A673 (cell line): ENCODE results near the gene CENPU. TPM values are rescaled to one million over a fixed set of nuclear protein-coding genes. Genes with fewer than 3 reads are reported as not detected.

Experiments
- BruUV-seq: library from RNA; stranded (reverse); fragments of 400-500 nt; replicated peaks from 2 replicates; lab custom pipeline; 2021; lab: Mats Ljungman, UMichigan
- CTCF ChIA-PET: fragments of 300-600 bp; sonication (Branson Sonifier 250); formaldehyde crosslinking; loops from one replicate; lab custom pipeline; 2022; ENCODE audit warnings: antibody characterized with exemption; lab: Charles Lee
- POLR2A ChIA-PET: fragments of 300-600 bp; sonication (Branson Sonifier 250); formaldehyde crosslinking; loops from one replicate; lab custom pipeline; 2022; ENCODE audit warnings: antibody characterized with exemption; ENCODE audit not compliant: low non-redundant PET; lab: Charles Lee
- DNase-seq: peaks from one replicate; pipeline ENCODE4 v3.0.0-alpha.2; 2015; ENCODE audit warnings: low spot score
- H3K27ac ChIP-seq: fragments of 200-600 bp; sonication (generic); 2 replicates; pipeline ENCODE4 v1.5.1; 2016; ENCODE audit warnings: mixed run types, low read depth, mild to moderate bottlenecking, mixed read lengths, antibody characterized with exemption, low read length; ENCODE audit not compliant: poor library complexity, severe bottlenecking
- H3K27me3 ChIP-seq: fragments of 200-600 bp; sonication (generic); replicated peaks from 2 replicates; pipeline ENCODE4 v1.6.1; 2017; ENCODE audit warnings: mixed run types, low read depth, mild to moderate bottlenecking, mixed read lengths, antibody characterized with exemption, low read length; ENCODE audit not compliant: insufficient read depth, poor library complexity
- H3K36me3 ChIP-seq: fragments of 200-600 bp; sonication (generic); 2 replicates; pipeline ENCODE4 v1.6.1; 2016; ENCODE audit warnings: mixed run types, mild to moderate bottlenecking, mixed read lengths, antibody characterized with exemption, low read length; ENCODE audit not compliant: insufficient read depth, poor library complexity, severe bottlenecking
- H3K4me1 ChIP-seq: fragments of 200-600 bp; sonication (generic); 2 replicates; pipeline ENCODE4 v1.6.1; 2017; ENCODE audit warnings: mixed run types, mild to moderate bottlenecking, mixed read lengths, antibody characterized with exemption, low read length; ENCODE audit not compliant: insufficient read depth, poor library complexity, severe bottlenecking
- H3K4me3 ChIP-seq: fragments of 200-600 bp; sonication (generic); 2 replicates; pipeline ENCODE4 v1.5.1; 2016; ENCODE audit warnings: low read depth, mixed run types, mild to moderate bottlenecking, mixed read lengths, low read length; ENCODE audit not compliant: poor library complexity, severe bottlenecking
- H3K9me3 ChIP-seq: fragments of 200-600 bp; sonication (generic); 2 replicates; pipeline ENCODE4 v1.6.1; 2016; ENCODE audit warnings: mixed run types, low read depth, mild to moderate bottlenecking, mixed read lengths, antibody characterized with exemption, low read length; ENCODE audit not compliant: poor library complexity, severe bottlenecking
- CTCF ChIP-seq: fragments of 300-800, 200-600 bp; sonication (generic); conservative IDR thresholded peaks from 2 replicates; pipeline ENCODE4 v1.5.1; 2017; ENCODE audit warnings: low read depth, mild to moderate bottlenecking, antibody characterized with exemption, low read length, moderate library complexity, mixed read lengths
- EZH2 ChIP-seq: fragments of 200-600 bp; sonication (generic); IDR thresholded peaks from 2 replicates; pipeline ENCODE4 v1.6.1; 2017; ENCODE audit warnings: borderline replicate concordance, low read depth, mild to moderate bottlenecking, mixed read lengths, antibody characterized with exemption, low read length; ENCODE audit not compliant: poor library complexity, severe bottlenecking
- intact Hi-C: fragments of 100-400 bp; cut with micrococcal nuclease; formaldehyde crosslinking; loops from one replicate; pipeline ENCODE4 v1.10.0; 2022; ENCODE audit not compliant: unreplicated experiment
- total RNA-seq: library from RNA; stranded (reverse); gene quantifications from 2 replicates; pipeline ENCODE4 v1.2.3, GENCODE V29; 2021

CENPU gene
- total RNA-seq, 1 experiment from 2014 or later: 87.3 TPM

GRCh38 chr4:184697956-184698355, 35.9 kb downstream of the CENPU start:
- no peak for DNase-seq
- Histone ChIP-seq H3K4me1 (no peaks in the 10 kb centered on the region), H3K9me3 (no peaks in the 10 kb centered on the region), H3K27ac (no peak overlapping the region), H3K27me3 (no peaks in the 10 kb centered on the region), H3K36me3 (peaks cover 77% of the 10 kb centered on the region), H3K4me3 (no peak overlapping the region)
- ChIA-PET POLR2A (no interaction called here), CTCF (no interaction called here)
- BruUV-seq: no TSS peak
- intact Hi-C loops: no loop called here
- TF ChIP-seq EZH2: no peak
- TF ChIP-seq CTCF: no peak

GRCh38 chr4:184695178-184695896, 38.6 kb downstream of the CENPU start:
- Histone ChIP-seq H3K36me3 (peaks cover 56% of the 10 kb centered on the region), H3K4me3 (no peak overlapping the region), H3K27me3 (no peaks in the 10 kb centered on the region), H3K27ac (no peak overlapping the region), H3K4me1 (no peaks in the 10 kb centered on the region), H3K9me3 (no peaks in the 10 kb centered on the region)
- ChIA-PET POLR2A (no interaction called here), CTCF (no interaction called here)
- TF ChIP-seq CTCF (no peak), EZH2 (no peak)
- DNase-seq: no peak
- intact Hi-C loops: no loop called here
- BruUV-seq: no TSS peak

- BruUV-seq: no TSS peak
- H3K4me3 ChIP-seq: no peak overlapping the region
- intact Hi-C loops: no loop called here
- H3K27ac ChIP-seq: no peak overlapping the region
- TF ChIP-seq EZH2 (no peak), CTCF (no peak)
- ChIA-PET POLR2A (no interaction called here), CTCF (no interaction called here)
- H3K9me3 ChIP-seq: no peaks in the 10 kb centered on the region
- H3K36me3 ChIP-seq: peaks cover 50% of the 10 kb centered on the region
- H3K4me1 ChIP-seq: no peaks in the 10 kb centered on the region
- H3K27me3 ChIP-seq: no peaks in the 10 kb centered on the region
- no peak for DNase-seq
Observed at GRCh38 chr4:184694412-184694956, 39.4 kb downstream of the CENPU start.
